PC-3 (cell line): Measurements from ENCODE around the gene CHD9. TPM values are rescaled to one million over a fixed set of nuclear protein-coding genes. Genes with fewer than 3 reads are reported as not detected.

ENCODE experiments used
- ATAC-seq: fragments of 200-7000 bp; cut with Tn5 transposase; 2 replicates; pipeline ENCODE4 v1.9.1; 2020; ENCODE audit warnings: mild to moderate bottlenecking, moderate library complexity
- BruUV-seq: library from RNA; stranded (reverse); fragments of 400-500 nt; replicated peaks from 2 replicates; lab custom pipeline; 2021; lab: Mats Ljungman, UMichigan
- CTCF ChIA-PET: fragments of 300-600 bp; sonication (Branson Sonifier 250); formaldehyde crosslinking; loops from one replicate; lab custom pipeline; 2022; ENCODE audit warnings: antibody characterized with exemption; lab: Charles Lee
- POLR2A ChIA-PET: fragments of 300-600 bp; sonication (Branson Sonifier 250); formaldehyde crosslinking; loops from one replicate; lab custom pipeline; 2022; ENCODE audit warnings: antibody characterized with exemption; ENCODE audit not compliant: unreplicated experiment; lab: Charles Lee
- DNase-seq: peaks from one replicate; pipeline ENCODE4 v3.0.0-alpha.2; 2015
- H2AFZ ChIP-seq: fragments of 300-600 bp; sonication (generic); 2 replicates; pipeline ENCODE4 v1.6.0; 2016; ENCODE audit warnings: antibody characterized with exemption, low read length
- H3F3A ChIP-seq: fragments of 300-600 bp; sonication (generic); one replicate; pipeline ENCODE4 v1.6.0; 2017; ENCODE audit warnings: antibody characterized with exemption, low read length, control low read depth, mild to moderate bottlenecking; ENCODE audit not compliant: unreplicated experiment
- H3K27ac ChIP-seq: fragments of 300-600 bp; sonication (generic); 2 replicates; pipeline ENCODE4 v1.5.1; 2016; ENCODE audit warnings: mild to moderate bottlenecking, low read length
- H3K27me3 ChIP-seq: fragments of 300-600 bp; sonication (generic); 2 replicates; pipeline ENCODE4 v1.6.1; 2016; ENCODE audit warnings: low read length, mixed read lengths
- H3K36me3 ChIP-seq: fragments of 300-600 bp; sonication (generic); 2 replicates; pipeline ENCODE4 v1.6.1; 2016; ENCODE audit warnings: low read depth, mixed run types, low read length, mixed read lengths
- H3K4me1 ChIP-seq: fragments of 300-600 bp; sonication (generic); 2 replicates; pipeline ENCODE4 v1.5.1; 2016; ENCODE audit warnings: low read length; ENCODE audit not compliant: insufficient read depth
- H3K4me2 ChIP-seq: fragments of 300-600 bp; sonication (generic); 2 replicates; pipeline ENCODE4 v1.6.0; 2016; ENCODE audit warnings: low read length
- H3K4me3 ChIP-seq: fragments of 300-600 bp; sonication (generic); 2 replicates; pipeline ENCODE4 v1.5.1; 2016; ENCODE audit warnings: mild to moderate bottlenecking, low read length, mixed read lengths
- H3K79me2 ChIP-seq: fragments of 300-600 bp; sonication (generic); 2 replicates; pipeline ENCODE4 v1.6.1; 2017; ENCODE audit warnings: low read length, mixed read lengths
- H3K9ac ChIP-seq: fragments of 300-600 bp; sonication (generic); 2 replicates; pipeline ENCODE4 v1.6.0; 2016; ENCODE audit warnings: mild to moderate bottlenecking, low read length
- H3K9me2 ChIP-seq: fragments of 300-600 bp; sonication (generic); replicated peaks from 2 replicates; pipeline ENCODE4 v1.6.1; 2016; ENCODE audit warnings: mixed run types, low read length, mixed read lengths
- H3K9me3 ChIP-seq: fragments of 300-600 bp; sonication (generic); 2 replicates; pipeline ENCODE4 v1.6.1; 2016; ENCODE audit warnings: low read length, mixed read lengths
- H4K20me1 ChIP-seq: fragments of 300-600 bp; sonication (generic); 2 replicates; pipeline ENCODE4 v1.6.1; 2016; ENCODE audit warnings: low read length, mixed read lengths
- EZH2 ChIP-seq: fragments of 300-600 bp; sonication (generic); IDR thresholded peaks from one replicate; pipeline ENCODE4 v1.6.1; 2017; ENCODE audit warnings: antibody characterized with exemption, mild to moderate bottlenecking, low read length; ENCODE audit not compliant: unreplicated experiment
- EZH2phosphoT487 ChIP-seq: fragments of 300-600 bp; sonication (generic); IDR thresholded peaks from 2 replicates; pipeline ENCODE4 v1.6.1; 2018; ENCODE audit warnings: mild to moderate bottlenecking, antibody characterized with exemption, low read length, borderline replicate concordance
- intact Hi-C: fragments of 100-400 bp; cut with micrococcal nuclease; formaldehyde crosslinking; loops from 2 replicates; pipeline ENCODE4 v1.9.0; 2023
- total RNA-seq: library from RNA; depleted of rRNA; stranded (reverse); fragments of >200 nt; gene quantifications from 2 replicates; pipeline ENCODE4 v1.2.3, GENCODE V29; 2014
- TF ChIP-seq, protein P1 (sequence below): fragments of 300-600 bp; sonication (generic); conservative IDR thresholded peaks from 2 replicates; pipeline ENCODE4 v1.5.1; 2017; ENCODE audit warnings: antibody characterized with exemption, low read depth, mild to moderate bottlenecking, low read length

The CHD9 gene
- total RNA-seq, 1 experiment from 2014 or later = 13.3 TPM

- no peaks in the 10 kb centered on the region for H3K9me2 ChIP-seq
- ChIA-PET CTCF (interaction anchor here (1.9 kb wide), 1 partner anchor 43 kb away, joined by 7 read pairs; no protein-coding TSS in a partner anchor), POLR2A (no interaction called here)
- no peak overlapping the region for H2AFZ ChIP-seq
- peaks cover 19% of the 10 kb centered on the region for H3K4me1 ChIP-seq
- H4K20me1 ChIP-seq = no peaks in the 10 kb centered on the region
- H3K9ac ChIP-seq = no peak overlapping the region
- no peak overlapping the region for H3K27ac ChIP-seq
- TF ChIP-seq EZH2phosphoT487 = no peak
- TF ChIP-seq, protein P1, sequence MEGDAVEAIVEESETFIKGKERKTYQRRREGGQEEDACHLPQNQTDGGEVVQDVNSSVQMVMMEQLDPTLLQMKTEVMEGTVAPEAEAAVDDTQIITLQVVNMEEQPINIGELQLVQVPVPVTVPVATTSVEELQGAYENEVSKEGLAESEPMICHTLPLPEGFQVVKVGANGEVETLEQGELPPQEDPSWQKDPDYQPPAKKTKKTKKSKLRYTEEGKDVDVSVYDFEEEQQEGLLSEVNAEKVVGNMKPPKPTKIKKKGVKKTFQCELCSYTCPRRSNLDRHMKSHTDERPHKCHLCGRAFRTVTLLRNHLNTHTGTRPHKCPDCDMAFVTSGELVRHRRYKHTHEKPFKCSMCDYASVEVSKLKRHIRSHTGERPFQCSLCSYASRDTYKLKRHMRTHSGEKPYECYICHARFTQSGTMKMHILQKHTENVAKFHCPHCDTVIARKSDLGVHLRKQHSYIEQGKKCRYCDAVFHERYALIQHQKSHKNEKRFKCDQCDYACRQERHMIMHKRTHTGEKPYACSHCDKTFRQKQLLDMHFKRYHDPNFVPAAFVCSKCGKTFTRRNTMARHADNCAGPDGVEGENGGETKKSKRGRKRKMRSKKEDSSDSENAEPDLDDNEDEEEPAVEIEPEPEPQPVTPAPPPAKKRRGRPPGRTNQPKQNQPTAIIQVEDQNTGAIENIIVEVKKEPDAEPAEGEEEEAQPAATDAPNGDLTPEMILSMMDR = no peak
- no peak for TF ChIP-seq EZH2
- no peaks in the 10 kb centered on the region for H3K36me3 ChIP-seq
- H3K79me2 ChIP-seq = peaks cover 54% of the 10 kb centered on the region
- H3K4me2 ChIP-seq = peak overlapping the region; percentile 92
- DNase-seq (peak; percentile 52), ATAC-seq (no peak)
- no TSS peak for BruUV-seq
- no peaks in the 10 kb centered on the region for H3K27me3 ChIP-seq
- H3F3A ChIP-seq = no peaks in the 10 kb centered on the region
- H3K9me3 ChIP-seq = no peaks in the 10 kb centered on the region
- peak overlapping the region; percentile 88 for H3K4me3 ChIP-seq
- intact Hi-C loops = loop anchor here (10.0 kb wide), 2 partner anchors 228 to 448 kb away; partner anchors contain the start of gene AKTIP
Measured at GRCh38 chr16:53056392-53056881, 1.6 kb downstream of the CHD9 start.

- Histone ChIP-seq H3K9me3 (no peaks in the 10 kb centered on the region), H3K27me3 (no peaks in the 10 kb centered on the region), H4K20me1 (no peaks in the 10 kb centered on the region), H2AFZ (no peak overlapping the region), H3K4me1 (peaks cover 19% of the 10 kb centered on the region), H3K4me3 (no peak overlapping the region), H3K79me2 (peaks cover 59% of the 10 kb centered on the region), H3K9ac (no peak overlapping the region), H3K36me3 (no peaks in the 10 kb centered on the region), H3F3A (no peaks in the 10 kb centered on the region), H3K27ac (no peak overlapping the region), H3K4me2 (no peak overlapping the region), H3K9me2 (no peaks in the 10 kb centered on the region)
- BruUV-seq = no TSS peak
- ATAC-seq = no peak
- CTCF ChIA-PET = no interaction called here
- POLR2A ChIA-PET = no interaction called here
- intact Hi-C loops = loop anchor here (10.0 kb wide), 2 partner anchors 227 to 447 kb away; partner anchors contain the start of gene AKTIP
- DNase-seq = no peak
- TF ChIP-seq, protein P1 = no peak
- TF ChIP-seq EZH2 = no peak
- TF ChIP-seq EZH2phosphoT487 = no peak
Measured at GRCh38 chr16:53057658-53058057, 2.9 kb downstream of the CHD9 start.

GRCh38 chr16:53058441-53058840 lies 3.6 kb downstream of the CHD9 start:
- ChIA-PET CTCF (no interaction called here), POLR2A (no interaction called here)
- no peaks in the 10 kb centered on the region for H3K36me3 ChIP-seq
- intact Hi-C loops = loop anchor here (10.0 kb wide), 2 partner anchors 226 to 446 kb away; partner anchors contain the start of gene AKTIP
- peaks cover 19% of the 10 kb centered on the region for H3K4me1 ChIP-seq
- no peaks in the 10 kb centered on the region for H3F3A ChIP-seq
- no peak overlapping the region for H3K9ac ChIP-seq
- H3K4me2 ChIP-seq = no peak overlapping the region
- H3K27me3 ChIP-seq = no peaks in the 10 kb centered on the region
- H3K9me2 ChIP-seq = no peaks in the 10 kb centered on the region
- H3K79me2 ChIP-seq = peaks cover 59% of the 10 kb centered on the region
- BruUV-seq = no TSS peak
- H4K20me1 ChIP-seq = no peaks in the 10 kb centered on the region
- no peak for ATAC-seq
- no peak overlapping the region for H2AFZ ChIP-seq
- DNase-seq = no peak
- no peak overlapping the region for H3K27ac ChIP-seq
- H3K4me3 ChIP-seq = no peak overlapping the region
- H3K9me3 ChIP-seq = no peaks in the 10 kb centered on the region
- TF ChIP-seq EZH2 (no peak), EZH2phosphoT487 (no peak)
- TF ChIP-seq, protein P1 = no peak
